ENCODE measurements around the gene GPLD1. TPM values are rescaled to one million over a fixed set of nuclear protein-coding genes. Genes with fewer than 3 reads are reported as not detected.
A peak's percentile ranks its signal among the peaks of the same experiment; 100 is the strongest.
"Not testable (repeated sequence)": the region's sequence is repeated elsewhere in the genome, so short reads cannot be mapped to it uniquely, and the experiment has no call there.

GPLD1 gene
- total RNA-seq, 1 donor from 2014 or later, result 0.19 TPM

DNA sequence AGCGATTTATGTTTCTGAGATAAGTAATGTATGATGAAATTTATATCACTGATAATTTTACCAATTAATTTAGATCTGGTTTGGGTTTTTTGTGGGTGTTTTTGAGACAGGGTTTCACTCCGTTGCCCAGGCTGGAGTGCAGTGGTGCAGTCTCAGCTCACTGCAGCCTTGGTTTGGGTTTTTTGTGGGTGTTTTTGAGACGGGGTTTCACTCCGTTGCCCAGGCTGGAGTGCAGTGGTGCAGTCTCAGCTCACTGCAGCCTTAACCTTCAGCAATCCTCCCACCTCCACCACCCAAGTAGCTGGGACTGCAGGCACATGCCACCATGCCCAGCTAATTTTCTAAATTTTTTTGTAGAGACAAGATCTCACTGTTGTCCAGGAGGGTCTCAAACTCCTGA lies 73.6 kb downstream of the GPLD1 start:
- DNase-seq (ENCODE audit: low read depth), result no peak

DNA sequence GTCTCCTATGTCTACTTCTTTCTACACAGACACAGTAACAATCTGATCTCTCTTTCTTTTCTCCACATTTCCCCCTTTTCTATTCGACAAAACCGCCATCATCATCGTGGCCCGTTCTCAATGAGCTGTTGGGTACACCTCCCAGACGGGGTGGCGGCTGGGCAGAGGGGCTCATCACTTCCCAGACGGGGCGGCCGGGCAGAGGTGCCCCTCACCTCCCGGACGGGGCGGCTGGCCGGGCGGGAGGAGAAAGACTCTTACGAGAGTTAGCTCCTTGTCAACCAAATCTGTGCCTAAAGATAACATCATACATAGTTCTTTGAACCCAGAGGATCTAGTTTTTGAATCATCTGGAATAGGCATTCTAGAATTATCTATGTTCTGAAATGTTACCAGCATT lies 74.8 kb downstream of the GPLD1 start:
- not testable (repeated sequence) for DNase-seq (ENCODE audit: low read depth)

DNA sequence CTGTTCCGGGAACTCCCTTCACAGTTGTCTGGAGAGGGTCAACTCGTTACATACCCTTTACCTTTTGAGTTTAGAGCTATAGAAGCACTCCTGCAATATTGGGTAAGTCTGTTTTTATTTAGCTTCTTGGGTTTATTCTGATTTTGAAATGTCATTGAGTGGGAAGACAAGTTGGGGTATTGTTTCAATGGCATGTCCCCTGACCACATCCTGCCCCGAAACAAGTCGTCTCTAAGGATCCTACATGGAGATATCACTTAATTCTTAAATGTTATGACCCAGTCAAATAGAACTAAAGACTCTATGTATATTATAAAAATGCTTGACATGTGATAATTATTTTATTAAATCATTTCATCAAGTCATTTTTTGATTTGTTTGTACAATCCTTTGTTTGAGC lies 77.1 kb downstream of the GPLD1 start:
- DNase-seq (ENCODE audit: low read depth), result no peak

DNA sequence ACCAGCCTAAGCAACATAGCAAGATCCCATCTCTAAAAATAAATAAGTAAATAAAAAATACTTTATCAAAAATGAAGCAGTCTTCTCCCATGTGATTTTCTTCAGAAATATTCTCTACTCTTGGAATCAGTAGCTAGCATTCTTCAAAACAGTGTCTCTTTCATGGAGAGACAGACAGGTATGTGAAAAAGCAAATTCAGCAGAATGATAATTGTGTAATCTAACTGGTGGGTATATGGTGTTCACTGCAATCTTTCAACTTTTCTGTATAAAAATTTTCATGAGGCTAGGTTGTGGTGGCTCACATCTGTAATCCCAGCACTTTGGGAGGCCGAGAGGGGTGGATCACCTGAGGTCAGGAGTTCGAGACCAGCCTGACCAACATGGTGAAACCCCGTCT lies 78.8 kb downstream of the GPLD1 start:
- DNase-seq (ENCODE audit: low read depth), result no peak

DNA sequence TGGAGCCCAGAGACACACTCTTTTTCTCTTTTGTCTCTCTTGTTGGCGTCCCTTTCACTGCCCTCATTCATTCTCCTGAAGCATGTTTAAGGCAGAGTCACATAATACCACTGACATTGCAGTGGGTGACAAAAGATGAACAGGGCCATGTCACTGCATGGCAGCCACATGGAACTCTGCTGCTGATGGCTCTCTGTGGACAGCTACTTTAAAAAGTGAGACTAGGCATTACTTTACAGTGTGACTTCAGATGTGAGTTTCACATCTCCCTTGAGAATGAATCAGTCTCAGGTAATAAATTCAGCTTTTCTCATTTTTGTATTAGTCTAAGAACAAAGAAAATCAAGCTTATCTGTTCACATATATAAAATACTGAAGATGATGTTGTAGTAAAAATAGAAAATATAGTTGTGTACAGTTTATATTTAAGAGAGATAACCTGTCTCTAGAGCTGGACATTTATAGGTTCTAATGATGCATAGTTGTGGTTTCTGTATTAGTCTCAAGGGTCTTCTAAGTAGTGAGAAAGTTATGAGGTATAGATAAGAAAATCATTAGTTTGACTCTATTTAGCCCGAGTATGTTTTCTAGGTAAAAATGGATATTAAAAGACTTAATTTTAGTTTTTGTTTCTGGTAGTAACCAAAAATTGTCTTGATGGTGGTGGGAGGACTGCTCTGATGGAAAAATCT lies 80.5 kb downstream of the GPLD1 start:
- no peak for DNase-seq (ENCODE audit: low read depth)

DNA sequence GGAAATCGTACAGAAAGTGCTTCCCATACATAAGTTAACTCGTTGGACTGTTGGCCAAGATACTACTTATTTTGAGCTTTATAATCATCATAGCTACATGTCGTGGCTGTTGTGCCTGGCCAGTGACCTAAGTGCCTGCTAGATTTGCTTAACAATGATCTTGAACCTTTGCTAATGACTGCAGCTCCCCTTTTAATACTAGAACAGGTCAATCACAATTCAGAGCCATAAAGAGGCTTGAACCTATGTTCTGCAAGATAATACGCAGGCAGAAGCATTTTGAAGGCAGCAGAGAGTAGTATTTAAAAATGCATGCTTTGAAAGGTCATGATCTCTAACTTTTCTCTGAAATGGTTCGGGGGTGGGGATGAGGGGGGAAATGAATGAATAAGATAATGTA lies 84.1 kb downstream of the GPLD1 start:
- DNase-seq (ENCODE audit: low read depth), result no peak

DNA sequence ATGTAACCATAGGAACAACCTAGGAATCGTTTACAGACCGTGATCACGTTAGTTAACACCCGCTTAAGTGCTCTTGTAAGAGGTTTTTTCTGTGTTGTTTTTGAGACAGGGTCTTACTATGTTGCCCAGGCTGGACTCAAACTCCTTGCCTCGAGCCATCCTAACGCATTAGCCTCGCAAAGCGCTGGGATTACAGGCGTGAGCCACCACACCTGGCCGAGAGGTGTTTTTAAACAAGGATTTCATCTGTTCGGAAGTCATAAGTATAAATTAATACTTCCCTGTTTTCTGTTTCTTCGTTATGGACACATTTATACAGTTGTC lies 85.9 kb downstream of the GPLD1 start:
- no peak for DNase-seq (ENCODE audit: low read depth)

DNA sequence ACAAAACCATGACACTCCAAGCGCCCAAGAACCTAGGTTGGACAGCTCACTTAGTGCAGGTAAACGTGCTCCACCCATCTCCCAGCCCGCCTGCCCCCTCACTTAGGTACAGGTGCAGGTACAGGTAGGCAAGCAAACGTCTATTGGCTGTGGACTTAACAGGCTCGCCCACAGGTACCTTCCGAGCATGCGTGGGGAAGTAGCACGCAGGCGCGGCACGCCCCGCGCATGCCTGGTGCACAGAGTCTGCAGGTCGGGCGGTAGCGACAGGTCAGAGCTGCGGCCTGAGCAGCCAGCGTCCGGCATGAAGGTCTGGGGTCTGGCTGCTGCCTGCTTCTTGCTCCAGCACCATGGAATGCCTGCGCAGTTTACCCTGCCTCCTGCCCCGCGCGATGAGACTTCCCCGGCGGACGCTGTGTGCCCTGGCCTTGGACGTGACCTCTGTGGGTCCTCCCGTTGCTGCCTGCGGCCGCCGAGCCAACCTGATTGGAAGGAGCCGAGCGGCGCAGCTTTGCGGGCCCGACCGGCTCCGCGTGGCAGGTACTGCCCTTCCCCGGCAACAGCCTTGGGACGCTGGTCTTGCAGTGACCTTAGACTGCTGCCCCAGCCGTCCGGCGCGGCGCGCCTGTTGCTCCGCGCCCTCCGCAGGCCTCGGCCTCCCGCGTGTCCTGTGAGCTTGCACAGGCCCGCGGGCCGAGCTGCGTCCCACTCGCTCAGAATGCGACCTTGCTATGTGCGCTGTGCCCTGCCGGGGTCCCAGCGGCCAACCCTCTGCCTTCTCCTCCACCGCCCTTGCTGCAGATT lies 86.5 kb downstream of the GPLD1 start, which contains the start of gene MRS2:
TSS of gene MRS2 (plus strand) at position 240 of the 804 bp plus-strand sequence. CDS start at position 351, 111 bp downstream.
- DNase-seq (ENCODE audit: low read depth), result peak; percentile 80

DNA sequence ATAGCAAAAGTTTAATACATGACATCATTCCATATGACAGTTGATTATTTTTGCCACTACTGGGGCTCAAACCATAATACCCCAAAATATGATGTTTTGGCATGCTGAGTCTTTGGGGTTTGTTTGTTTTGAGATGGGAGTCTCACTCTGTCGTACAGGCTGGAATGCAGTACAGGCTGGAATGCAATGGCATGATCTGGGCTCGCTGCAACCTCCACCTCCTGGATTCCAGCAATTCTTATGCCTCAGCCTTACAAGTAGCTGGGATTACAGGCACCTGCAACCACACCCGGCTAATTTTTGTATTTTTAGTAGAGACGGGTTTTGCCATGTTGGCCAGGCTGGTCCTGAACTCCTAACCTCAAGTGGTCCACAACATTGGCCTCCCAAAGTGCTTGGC lies 87.9 kb downstream of the GPLD1 start:
- no peak for DNase-seq (ENCODE audit: low read depth)

DNA sequence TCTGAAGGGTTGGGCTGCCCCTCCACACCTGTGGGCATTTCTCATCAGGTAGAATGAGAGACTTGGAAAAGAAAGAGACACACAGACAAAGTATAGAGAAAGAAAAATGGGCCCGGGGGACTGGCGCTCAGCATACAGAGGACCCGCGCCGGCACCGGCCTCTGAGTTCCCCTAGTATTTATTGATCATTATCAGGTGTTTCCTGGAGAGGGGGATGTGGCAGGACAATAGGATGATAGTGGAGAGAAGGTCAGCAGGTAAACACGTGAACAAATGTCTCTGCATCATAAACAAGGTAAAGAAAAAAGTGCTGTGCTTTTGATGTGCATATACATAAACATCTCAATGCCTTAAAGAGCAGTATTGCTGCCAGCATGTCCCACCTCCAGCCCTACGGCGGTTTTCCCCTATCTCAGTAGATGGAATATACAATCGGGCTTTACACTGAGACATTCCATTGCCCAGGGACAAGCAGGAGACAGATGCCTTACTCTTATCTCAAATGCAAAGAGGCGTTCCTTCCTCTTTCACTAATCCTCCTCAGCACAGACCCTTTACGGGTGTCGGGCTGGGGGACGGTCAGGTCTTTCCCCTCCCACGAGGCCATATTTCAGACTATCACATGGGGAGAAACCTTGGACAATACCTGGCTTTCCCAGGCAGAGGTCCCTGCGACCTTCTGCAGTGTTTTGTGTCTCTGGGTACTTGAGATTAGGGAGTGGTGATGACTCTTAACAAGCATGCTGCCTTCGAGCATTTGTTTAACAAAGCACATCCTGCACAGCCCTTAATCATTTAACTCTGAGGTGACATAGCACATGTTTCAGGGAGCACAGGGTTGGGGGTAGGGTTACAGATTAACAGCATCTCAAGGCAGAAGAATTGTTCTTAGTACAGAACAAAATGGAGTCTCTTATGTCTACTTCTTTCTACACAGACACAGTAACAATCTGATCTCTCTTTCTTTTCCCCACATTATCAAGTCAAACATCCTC lies 89.0 kb downstream of the GPLD1 start:
- not testable (repeated sequence) for DNase-seq (ENCODE audit: low read depth)

DNA sequence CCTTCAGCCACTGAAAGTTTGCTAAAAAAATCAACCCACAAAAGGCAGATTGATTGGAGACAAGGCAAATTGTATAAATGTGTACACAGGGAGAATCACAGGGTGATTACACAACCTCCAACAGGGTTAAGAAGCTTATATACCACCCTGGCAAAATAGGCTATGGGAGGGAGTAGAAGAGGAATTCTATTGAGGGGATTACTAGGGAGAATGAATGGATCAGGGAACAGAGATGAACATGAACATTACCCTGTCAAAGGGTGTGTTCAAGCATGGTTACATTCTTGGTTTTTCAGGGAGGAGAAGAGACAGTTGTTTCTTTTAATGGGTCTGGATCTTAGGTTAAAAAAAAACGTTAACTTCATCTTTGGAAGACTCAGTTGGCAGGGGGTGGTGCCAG lies 91.7 kb downstream of the GPLD1 start:
- peak; percentile 36 for DNase-seq (ENCODE audit: low read depth)

DNA sequence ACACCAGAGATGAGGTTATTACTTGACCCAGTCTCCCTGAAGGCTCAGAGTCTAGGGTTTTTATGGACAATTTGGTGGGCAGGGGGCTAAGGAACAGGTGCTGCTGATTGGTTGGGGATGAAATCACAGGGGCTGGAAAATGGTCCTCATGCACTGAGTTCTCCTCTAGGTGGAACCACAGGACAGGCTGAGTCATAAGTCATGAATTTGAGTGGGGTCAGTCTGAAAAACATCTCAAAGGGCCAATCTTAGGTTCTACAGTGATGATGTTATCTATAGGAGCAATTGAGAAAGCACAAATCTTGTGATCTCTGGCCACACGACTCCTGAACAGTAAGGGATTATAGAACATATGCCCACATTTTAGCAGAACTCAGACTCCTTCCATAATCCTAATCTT lies 92.6 kb downstream of the GPLD1 start:
- DNase-seq (ENCODE audit: low read depth), result no peak

DNA sequence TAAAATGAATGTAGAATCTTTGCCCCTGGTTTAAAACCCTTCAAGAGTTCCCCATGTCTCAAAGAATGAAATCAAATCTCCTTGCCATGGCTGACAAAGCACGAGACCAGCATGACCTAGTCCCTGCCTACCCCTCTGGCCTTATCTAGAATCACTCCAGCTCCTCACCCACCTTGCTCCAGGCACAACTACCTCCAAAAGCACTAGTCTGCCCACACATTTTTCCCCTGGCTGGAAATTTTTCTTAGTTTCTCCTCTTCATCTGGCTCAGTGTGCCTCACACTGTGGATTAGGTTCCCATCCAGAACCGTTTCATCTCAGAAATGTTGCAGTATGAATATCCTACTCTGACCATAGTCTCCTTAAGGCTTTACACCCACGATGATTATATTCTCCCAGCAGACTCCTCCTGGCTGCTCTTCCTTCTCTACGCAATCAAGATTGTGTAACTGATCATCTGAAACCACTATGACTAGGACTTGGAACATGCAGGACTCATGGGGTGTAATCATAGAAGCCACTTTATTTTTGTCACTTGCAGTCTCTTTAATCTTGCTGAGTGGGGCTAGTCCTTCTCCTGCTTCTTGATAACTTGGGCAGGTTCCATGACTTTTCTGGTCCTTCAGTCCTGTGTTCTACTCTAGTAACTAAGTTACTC lies 94.5 kb downstream of the GPLD1 start:
- peak; percentile 87 for DNase-seq (ENCODE audit: low read depth)

DNA sequence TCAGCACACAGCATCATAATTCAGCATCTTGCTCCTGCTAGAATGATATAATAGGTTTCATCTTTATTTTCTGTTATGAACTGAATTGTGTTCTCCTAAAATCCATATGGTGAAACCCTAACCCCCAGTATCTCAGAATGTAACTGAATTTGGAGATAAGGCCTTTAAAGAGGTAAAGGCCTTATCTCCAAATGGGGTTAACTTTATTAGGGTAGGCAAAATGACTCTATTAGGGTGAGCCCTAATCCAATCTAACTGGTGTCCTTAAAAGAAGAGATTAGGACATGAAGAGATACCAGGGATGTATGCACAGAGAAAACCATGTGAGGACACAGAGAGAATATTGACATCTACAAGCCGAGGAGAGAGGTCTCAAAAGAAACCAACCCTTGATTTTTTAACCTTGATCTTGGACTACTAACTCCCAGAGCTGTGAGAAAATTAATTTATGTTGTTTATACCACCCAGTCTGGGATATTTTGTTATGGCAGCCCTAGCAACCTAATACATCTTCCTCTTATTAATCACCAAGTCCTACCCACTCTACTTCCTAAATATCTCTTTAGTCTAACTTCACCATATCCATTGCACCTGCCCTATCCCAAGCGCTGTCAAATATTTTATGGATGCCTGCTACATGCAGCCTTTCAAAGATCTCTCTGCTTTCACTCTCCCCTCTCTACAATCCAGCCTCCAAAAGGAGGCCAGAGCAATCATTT lies 95.2 kb downstream of the GPLD1 start:
- DNase-seq (ENCODE audit: low read depth), result no peak

DNA sequence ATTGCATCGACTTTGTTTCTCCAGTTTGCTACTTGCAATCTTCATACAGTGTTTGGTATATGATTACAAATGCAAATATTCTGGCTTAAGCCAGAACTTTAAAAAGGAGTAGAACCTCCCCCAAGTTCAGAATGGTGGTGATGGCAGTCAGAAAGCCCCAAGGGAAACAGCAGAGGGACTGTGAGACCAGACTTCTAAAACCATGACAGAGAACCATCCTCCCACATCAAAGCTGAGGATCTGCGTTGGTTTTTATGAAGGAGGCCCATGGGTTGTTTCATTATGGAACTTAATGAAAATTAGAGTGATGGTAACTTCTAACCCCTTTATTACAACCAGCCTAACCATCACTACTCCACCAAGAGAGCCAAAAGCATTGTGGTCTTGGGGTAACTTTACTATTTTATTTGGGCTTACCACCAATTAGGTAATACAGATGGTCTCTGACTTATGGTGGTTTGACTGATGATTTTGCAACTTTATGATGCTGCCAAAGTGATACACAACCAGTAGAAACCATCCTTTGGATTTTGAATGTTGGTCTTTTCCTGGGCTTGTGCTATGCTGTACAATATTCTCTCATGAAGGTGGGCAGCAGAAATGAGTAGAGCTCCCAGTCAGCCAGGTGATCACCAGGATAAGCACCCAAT lies 97.5 kb downstream of the GPLD1 start:
- DNase-seq (ENCODE audit: low read depth), result no peak

DNA sequence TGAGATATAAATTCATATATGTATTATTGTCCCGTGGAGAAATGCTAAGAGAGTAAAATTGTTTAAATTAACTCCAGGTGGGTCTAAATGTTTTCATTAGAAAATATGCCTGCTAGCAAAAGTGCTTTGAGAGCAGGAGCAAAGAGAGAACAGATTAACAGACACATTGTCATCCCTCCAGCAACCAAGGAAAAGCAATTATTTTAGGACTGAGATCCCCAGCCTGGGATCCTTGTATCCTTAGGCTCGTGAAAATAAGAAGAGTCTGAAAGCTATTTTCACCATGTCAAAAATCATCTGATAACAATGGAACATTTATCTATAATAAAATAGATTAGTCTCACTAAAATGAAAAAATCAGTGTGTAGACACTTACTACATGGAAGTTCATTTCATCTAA lies 98.2 kb downstream of the GPLD1 start:
- no peak for DNase-seq (ENCODE audit: low read depth)

DNA sequence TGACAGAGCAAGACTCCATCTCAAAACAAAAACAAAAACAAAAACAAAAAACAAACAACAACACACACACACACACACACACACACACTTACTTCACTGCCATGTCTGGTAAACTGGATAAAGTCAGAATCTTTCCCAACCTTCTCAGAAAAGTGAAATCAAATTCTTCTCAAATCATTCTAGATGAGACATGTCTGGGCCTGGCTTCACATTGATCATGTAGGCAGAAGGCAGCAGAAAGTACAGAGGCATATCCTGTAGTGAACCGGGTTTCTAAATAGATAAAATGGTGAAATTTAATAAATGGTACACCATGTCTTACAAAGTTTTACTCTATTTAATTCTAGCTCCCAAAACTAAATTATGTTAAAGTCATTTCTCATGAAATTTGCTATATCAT lies 101.6 kb downstream of the GPLD1 start:
- no peak for DNase-seq (ENCODE audit: low read depth)

DNA sequence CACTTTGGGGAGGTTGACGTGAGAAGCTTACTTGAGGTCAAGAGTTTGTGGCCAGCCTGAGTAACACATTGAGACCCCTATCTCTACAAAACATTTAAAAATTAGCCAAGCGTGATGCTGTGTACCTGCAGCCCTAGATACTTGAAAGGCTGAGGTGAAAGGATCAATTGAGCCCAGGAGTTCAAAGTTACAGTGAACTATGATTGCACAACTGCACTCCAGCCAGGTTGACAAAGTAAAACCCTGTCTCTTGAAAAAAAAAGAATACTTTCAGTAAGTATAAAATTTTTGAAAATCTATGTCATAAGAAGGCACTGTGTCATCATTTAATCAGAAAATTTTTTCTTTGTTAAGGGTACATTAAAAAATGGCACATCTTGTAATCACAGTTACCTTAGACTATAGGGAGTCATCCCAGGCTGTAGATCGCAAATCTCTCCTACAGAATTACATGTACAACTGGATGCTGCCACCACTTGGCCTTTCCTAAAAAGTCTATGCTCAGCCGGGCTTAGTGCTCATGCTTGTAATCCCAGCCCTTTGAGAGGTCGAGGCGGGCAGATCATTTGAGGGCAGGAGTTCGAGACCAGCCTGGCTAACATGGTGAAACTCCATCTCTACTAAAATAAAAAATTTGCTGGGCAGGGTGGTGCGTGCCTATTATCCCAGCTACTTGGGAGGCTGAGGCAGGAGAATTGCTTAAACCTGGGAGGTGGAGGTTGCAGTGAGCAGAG lies 103.7 kb downstream of the GPLD1 start:
- DNase-seq (ENCODE audit: low read depth), result no peak

Measured in myocyte (in vitro differentiated cells).